ENCODE results near the gene GRK5. TPM values are rescaled to one million over a fixed set of nuclear protein-coding genes. Genes with fewer than 3 reads are reported as not detected.

GRK5 gene
- total and polyA plus RNA-seq, 8 donors = 34.6 to 60.8 (median 54.5) TPM

DNA sequence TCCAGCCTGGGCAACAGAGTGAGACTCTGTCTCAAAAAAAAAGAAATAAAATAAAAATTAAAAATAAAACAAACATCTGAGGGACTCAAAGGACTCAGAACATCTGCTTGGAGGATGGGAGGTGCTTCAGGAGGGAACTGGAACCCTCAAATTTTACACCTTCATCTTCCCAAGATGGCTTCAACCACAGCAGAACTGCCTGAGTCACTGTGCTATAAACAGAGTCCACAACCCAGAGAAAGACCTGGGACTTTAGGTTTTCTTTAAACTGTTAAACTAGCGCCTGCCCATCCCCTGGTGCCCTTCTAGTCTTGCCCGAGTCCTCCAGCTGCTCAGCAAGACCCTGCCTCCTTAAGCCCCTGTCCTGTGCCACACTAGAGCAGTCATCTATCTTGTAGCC, 294.3 kb downstream of the GRK5 start:
- peak in 1 of 4 donors; percentile 0 for DNase-seq
- no peak for ATAC-seq
- intact Hi-C loops (cut with DNase I) = no loop called here
- peaks cover 0 to 10% of the 10 kb centered on the region in 2 donors for H3K27me3 ChIP-seq
- no peaks in the 10 kb centered on the region for H3K4me1 ChIP-seq
- H3K9me3 ChIP-seq = no peaks in the 10 kb centered on the region
- H3K36me3 ChIP-seq = no peaks in the 10 kb centered on the region
- no peak overlapping the region for H3K4me3 ChIP-seq
- H3K27ac ChIP-seq = no peak overlapping the region
- TF ChIP-seq, protein P1, sequence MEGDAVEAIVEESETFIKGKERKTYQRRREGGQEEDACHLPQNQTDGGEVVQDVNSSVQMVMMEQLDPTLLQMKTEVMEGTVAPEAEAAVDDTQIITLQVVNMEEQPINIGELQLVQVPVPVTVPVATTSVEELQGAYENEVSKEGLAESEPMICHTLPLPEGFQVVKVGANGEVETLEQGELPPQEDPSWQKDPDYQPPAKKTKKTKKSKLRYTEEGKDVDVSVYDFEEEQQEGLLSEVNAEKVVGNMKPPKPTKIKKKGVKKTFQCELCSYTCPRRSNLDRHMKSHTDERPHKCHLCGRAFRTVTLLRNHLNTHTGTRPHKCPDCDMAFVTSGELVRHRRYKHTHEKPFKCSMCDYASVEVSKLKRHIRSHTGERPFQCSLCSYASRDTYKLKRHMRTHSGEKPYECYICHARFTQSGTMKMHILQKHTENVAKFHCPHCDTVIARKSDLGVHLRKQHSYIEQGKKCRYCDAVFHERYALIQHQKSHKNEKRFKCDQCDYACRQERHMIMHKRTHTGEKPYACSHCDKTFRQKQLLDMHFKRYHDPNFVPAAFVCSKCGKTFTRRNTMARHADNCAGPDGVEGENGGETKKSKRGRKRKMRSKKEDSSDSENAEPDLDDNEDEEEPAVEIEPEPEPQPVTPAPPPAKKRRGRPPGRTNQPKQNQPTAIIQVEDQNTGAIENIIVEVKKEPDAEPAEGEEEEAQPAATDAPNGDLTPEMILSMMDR (IDR thresholded peaks at IDR 0.05) = no peak

DNA sequence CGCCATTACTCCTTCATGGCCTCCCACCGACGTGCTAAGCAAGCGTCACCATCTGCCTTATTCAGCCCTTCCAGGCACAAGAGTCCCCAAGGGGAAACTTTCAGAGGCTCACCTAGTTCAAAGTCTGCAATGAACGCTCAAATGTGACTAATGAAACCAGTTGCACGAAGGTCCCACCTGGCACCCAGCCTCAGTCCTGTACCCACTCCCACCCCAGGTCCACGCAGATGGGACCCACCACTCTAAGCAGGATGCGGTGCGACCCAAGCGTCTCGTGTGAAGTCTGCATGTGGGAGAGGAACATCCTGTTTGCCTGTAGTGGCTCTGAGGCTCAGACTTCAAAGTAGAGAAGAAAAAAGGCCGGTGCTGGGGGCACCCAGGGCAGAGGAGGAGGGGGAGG, 294.8 kb downstream of the GRK5 start:
- ATAC-seq (no peak), DNase-seq (no peak)
- H3K9me3 ChIP-seq = no peaks in the 10 kb centered on the region
- no peak overlapping the region for H3K4me3 ChIP-seq
- H3K27ac ChIP-seq = no peak overlapping the region
- no peaks in the 10 kb centered on the region for H3K36me3 ChIP-seq
- peaks cover 0 to 10% of the 10 kb centered on the region in 2 donors for H3K27me3 ChIP-seq
- TF ChIP-seq, protein P1 (IDR thresholded peaks at IDR 0.05) = no peak
- intact Hi-C loops (cut with DNase I) = no loop called here
- no peaks in the 10 kb centered on the region for H3K4me1 ChIP-seq

DNA sequence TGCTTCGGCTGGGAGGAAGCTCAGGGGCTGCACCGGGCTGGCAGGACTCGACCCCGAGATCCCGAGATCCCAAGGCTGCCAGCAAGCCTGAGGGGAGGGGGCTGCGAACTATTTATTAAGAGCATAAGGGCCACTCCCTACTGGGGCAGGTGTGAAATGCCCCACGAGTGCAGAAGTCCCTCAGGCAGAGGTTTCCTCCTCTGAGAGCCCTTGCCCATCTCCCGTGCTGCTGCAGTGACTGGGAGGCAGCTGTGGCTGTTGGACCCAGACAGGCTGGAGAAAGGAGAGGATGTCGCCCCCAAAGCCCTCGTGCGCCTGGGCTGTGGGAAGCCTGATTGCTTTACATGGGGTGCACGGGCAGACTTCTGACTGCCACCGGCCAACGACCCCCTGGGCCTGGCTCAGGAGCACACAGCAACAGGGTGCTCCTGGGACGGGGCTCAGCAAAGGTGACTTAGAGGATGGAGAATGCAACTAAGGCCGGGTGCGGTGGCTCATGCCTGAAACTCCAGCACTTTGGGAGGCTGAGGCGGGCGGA, 295.3 kb downstream of the GRK5 start:
- H3K36me3 ChIP-seq = no peaks in the 10 kb centered on the region
- peak overlapping the region in 1 of 2 donors; percentile 13 for H3K27ac ChIP-seq
- intact Hi-C loops (cut with DNase I) = no loop called here
- ATAC-seq (no peak), DNase-seq (peak in 1 of 4 donors; percentile 41)
- no peaks in the 10 kb centered on the region for H3K9me3 ChIP-seq
- TF ChIP-seq, protein P1 (IDR thresholded peaks at IDR 0.05) = no peak
- no peaks in the 10 kb centered on the region for H3K4me1 ChIP-seq
- peaks cover 0 to 10% of the 10 kb centered on the region in 2 donors for H3K27me3 ChIP-seq
- no peak overlapping the region for H3K4me3 ChIP-seq

DNA sequence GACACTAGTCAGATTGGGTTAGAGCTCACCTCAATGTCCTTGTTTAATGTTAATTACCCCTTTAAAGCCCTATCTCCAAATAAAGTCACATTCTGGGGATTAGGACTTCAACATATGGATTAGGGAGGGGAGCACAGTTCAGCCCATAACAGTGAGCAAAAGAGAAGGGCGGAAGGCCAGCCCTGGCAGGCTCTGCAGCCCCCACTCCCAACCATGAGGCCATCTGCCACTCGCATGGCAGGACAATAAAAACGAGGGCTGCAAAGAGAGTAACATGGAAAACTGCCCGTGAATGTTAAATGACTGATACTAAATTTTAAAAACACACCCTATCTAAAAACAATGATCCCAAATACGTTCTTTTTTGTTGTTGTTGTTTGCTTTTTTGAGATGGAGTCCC, 296.4 kb downstream of the GRK5 start:
- ATAC-seq (no peak), DNase-seq (no peak)
- H3K27me3 ChIP-seq = peaks cover 0 to 10% of the 10 kb centered on the region in 2 donors
- H3K36me3 ChIP-seq = no peaks in the 10 kb centered on the region
- no peak overlapping the region for H3K27ac ChIP-seq
- no peak overlapping the region for H3K4me3 ChIP-seq
- H3K4me1 ChIP-seq = no peaks in the 10 kb centered on the region
- intact Hi-C loops (cut with DNase I) = no loop called here
- H3K9me3 ChIP-seq = no peaks in the 10 kb centered on the region
- TF ChIP-seq, protein P1 (IDR thresholded peaks at IDR 0.05) = no peak

DNA sequence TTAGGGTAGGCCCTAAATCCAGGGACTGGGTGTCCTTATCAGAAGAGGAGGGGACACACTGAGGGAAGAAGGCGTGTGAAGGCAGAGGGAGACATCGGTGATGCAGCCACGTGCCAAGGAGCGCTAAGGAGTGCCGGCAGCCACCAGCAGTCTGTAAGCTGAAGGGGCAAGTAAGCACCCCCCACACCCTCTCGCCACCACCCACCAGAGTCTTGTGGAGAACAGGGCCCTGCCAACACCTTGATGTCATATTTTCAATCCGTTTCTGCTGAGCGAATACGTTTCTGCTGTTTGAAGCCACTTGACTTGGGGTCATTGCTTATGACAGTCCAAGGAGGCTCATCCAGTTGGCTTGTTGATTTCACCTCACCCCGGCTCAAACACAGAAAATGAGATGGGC, 297.3 kb downstream of the GRK5 start:
- Histone ChIP-seq H3K27ac (no peak overlapping the region), H3K4me3 (no peak overlapping the region), H3K27me3 (peaks cover 0 to 10% of the 10 kb centered on the region in 2 donors), H3K36me3 (no peaks in the 10 kb centered on the region), H3K9me3 (no peaks in the 10 kb centered on the region), H3K4me1 (no peaks in the 10 kb centered on the region)
- TF ChIP-seq, protein P1 (IDR thresholded peaks at IDR 0.05) = no peak
- DNase-seq (no peak), ATAC-seq (no peak)
- intact Hi-C loops (cut with DNase I) = no loop called here

Data from left lung (tissue), 10 donors.